NCI-H2227 (cell line): ENCODE data around the gene ATP1A1.

Source experiments
- DNase-seq: peaks from one replicate; lab custom pipeline; 2025; ENCODE audit not compliant: unreplicated experiment; lab: John Stamatoyannopoulos, UW

Gene ATP1A1

GRCh38 chr1:116434849-116435248 lies 61.8 kb downstream of the ATP1A1 start:
- DNase-seq = no peak

GRCh38 chr1:116435806-116436610 lies 63.0 kb downstream of the ATP1A1 start:
- no peak for DNase-seq

DNA sequence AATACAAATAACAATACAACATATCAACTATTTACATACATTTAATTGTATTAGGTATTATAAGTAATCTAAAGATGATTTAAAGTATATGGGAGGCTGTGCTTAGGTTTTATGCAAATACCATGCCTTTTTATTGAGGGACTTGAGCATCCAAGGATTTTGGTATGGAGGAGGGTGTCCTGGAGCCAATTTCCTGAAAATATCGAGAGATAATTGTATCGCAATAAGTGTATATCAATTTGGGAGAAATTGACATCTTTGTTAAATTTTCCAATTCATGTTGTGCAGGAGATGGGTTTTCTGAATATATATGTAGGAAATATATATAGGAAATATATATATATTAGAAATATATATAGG lies 63.5 kb downstream of the ATP1A1 start:
- DNase-seq = no peak

DNA sequence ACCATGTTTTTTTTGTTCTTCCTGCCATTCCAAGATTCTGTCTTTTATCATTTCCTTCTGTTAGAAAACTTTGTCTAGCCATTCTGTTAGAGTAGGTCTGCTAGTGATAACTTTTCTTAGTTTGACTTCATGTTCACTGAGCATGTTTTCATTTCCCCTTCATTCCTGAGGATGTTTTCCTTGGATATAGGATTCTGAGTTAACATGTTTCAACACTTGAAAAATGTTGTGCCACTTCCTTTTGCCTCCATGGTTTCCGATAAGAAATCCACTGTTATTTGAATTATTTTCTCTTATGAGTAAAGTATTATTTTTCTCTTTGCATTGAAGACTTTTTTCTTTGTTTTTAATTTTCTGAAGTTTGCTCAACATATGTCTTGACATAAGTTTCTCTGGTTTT lies 66.7 kb downstream of the ATP1A1 start:
- no peak for DNase-seq

DNA sequence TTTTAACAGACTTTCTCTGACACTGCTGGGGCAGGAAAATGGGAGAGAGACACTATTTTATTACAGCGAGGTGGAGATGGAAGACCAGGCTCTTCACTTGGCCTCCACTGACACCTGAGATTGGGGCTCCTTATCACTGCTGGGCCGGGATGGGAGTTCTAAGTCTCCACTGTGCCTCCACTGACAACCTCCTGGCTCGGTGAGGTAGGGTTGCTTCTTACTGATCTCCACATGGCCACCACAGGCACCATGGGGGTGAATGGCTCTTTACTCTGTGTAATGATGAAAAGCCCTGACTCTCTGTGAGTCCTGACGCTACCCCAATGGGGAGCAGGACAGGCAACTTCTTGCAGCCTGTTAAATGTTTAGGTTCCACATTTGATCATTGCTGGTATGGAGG lies 67.7 kb downstream of the ATP1A1 start:
- DNase-seq = no peak

- DNase-seq = no peak
Measured at GRCh38 chr1:116445534-116445933, 72.5 kb downstream of the ATP1A1 start.

GRCh38 chr1:116446686-116447085 lies 73.6 kb downstream of the ATP1A1 start:
- DNase-seq = no peak

DNA sequence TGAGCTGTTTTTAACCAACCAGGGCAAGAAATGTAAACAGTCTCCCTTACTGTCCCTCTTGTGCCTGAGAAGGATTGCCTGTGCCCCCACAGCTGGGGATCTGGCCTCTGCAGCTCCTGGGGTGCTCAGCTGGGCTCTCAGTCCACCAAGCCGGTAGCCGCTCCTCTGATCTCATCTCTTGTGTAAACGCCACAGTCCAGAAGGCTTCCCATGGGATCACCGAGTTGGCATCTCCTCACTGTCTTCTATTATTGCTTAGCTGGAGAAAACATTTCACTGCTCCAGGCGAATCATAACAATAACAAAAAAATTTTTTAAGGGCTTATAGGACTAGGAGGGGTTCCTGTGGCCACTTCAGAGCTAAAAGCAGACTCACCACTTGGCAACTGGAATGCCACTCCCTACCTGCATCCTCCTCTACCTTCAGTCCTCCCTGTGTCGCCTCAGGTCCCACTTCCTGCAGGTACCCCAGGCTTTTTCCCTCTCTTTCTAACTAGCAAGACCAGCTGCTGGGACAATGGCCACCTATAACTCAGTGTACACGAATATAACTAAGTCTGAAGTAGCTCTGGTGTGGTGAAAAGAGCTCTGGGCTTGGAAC lies 75.8 kb downstream of the ATP1A1 start:
- no peak for DNase-seq

DNA sequence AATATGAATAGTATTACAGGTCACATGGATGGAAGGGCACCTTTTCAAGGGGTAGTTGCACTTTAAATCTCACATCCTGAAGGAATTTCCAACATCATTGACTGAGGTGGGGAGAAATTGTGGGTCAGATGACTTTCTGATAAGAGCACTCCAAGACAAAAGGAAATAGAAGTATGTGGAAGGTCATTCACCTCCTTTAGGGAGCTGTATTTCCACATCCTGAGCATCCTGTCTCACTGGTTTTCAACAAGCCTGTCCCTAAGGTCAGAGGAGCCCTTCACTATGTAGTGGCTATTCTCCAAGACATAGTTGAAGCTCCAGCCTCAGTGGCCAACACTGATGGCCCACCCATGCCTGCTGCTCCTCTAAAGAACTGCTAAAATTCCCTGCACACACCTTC lies 76.5 kb downstream of the ATP1A1 start:
- no peak for DNase-seq

DNA sequence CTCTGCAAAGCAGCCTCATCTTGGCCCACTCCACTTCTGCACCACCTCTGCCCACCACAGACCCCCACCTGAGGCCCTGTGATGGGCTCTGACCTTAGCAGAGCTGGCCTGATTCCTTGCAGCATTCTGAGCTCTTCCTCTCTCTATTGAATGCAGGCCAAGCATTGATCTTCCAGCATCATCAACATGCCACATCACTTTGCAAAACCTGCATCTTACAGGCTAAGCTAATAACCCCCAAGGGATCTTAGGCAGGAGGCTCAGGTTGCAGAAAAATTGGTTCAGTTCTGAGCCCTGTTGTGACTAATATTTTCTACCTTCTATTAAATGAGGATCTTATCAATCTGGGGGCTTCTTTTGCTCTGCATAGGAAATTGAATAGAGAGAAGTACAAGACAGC lies 78.7 kb downstream of the ATP1A1 start:
- DNase-seq = no peak

DNA sequence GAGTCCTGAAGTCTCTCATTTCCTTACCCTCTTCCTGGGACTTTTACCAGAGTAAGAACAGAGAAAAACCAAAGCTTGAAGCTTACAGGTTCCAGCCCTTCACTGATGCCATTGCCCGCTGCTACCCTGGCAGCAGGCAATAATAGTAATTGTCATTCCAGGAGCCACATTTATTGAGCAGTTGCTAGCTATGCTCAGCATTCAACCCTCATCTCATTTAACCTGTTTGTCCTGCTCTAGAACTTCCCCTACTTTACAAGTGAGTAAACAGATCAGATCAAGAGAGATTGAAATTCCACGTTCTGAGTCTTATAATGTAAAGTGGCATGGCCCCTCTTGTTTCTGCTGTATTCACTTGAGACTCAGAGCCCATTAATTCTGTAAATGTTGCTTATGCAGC lies 80.4 kb downstream of the ATP1A1 start:
- DNase-seq = no peak

DNA sequence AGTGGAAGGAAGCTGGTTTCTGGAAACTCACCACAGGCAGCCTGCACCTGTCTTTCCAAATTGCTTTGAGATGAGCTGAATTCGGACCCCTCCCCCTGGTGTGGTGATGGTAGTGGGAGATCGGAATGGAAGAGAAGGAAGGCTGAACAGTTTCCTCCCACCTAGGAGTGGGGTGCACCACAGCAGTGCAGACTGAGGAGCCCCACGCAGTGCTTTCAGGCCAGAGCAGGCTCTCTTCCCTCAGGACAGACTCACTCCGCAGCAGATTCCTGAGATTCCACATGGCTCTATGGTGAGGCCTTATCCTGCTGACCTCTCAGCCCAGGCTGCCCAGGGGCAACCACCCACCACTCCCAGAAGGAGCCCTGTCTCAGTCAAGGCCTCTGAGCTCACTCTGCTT lies 80.9 kb downstream of the ATP1A1 start:
- no peak for DNase-seq
